Endodermal cell (in vitro differentiated cells): ENCODE data around the gene DBP. TPM values are rescaled to one million over a fixed set of nuclear protein-coding genes. Genes with fewer than 3 reads are reported as not detected.

ENCODE experiments used
- DNase-seq: peaks from one replicate; pipeline ENCODE4 v3.0.0-alpha.2; 2017
- H3K27ac ChIP-seq: 2 replicates; pipeline ENCODE4 v1.5.1; 2013; ENCODE audit warnings: mild to moderate bottlenecking, low read depth, low read length, moderate library complexity
- H3K27me3 ChIP-seq: 2 replicates; pipeline ENCODE4 v1.6.1; 2013; ENCODE audit warnings: mild to moderate bottlenecking, low read length, moderate library complexity; ENCODE audit not compliant: insufficient read depth, control insufficient read depth, poor library complexity, severe bottlenecking
- H3K36me3 ChIP-seq: 2 replicates; pipeline ENCODE4 v1.7.0; 2013; ENCODE audit warnings: mild to moderate bottlenecking, low read length, moderate library complexity; ENCODE audit not compliant: control insufficient read depth, insufficient read depth
- H3K4me1 ChIP-seq: one replicate; pipeline ENCODE4 v1.7.0; 2013; ENCODE audit warnings: low read length; ENCODE audit not compliant: control insufficient read depth, insufficient read depth
- H3K4me3 ChIP-seq: 2 replicates; pipeline ENCODE4 v1.5.1; 2013; ENCODE audit warnings: mild to moderate bottlenecking, low read length, moderate library complexity
- H3K9ac ChIP-seq: 2 replicates; pipeline ENCODE4 v1.6.1; 2013; ENCODE audit warnings: mild to moderate bottlenecking, low read length, moderate library complexity; ENCODE audit not compliant: poor library complexity, severe bottlenecking; ENCODE audit errors: extremely low read depth
- H3K9me3 ChIP-seq: 2 replicates; pipeline ENCODE4 v1.6.1; 2013; ENCODE audit warnings: mild to moderate bottlenecking, low read length, moderate library complexity; ENCODE audit not compliant: control insufficient read depth
- H3K27ac Mint-ChIP-seq: 2 replicates; pipeline ENCODE4 v1.8.0; 2020; ENCODE audit warnings: mixed read lengths
- H3K27me3 Mint-ChIP-seq: 2 replicates; pipeline ENCODE4 v1.8.0; 2021; ENCODE audit warnings: mild to moderate bottlenecking, mixed read lengths; ENCODE audit not compliant: insufficient read depth
- H3K36me3 Mint-ChIP-seq: 2 replicates; pipeline ENCODE4 v1.8.0; 2020; ENCODE audit warnings: low read depth, mixed read lengths
- H3K4me1 Mint-ChIP-seq: 2 replicates; pipeline ENCODE4 v1.8.0; 2020; ENCODE audit warnings: mixed read lengths
- H3K4me3 Mint-ChIP-seq: 2 replicates; pipeline ENCODE4 v1.8.0; 2020; ENCODE audit warnings: mild to moderate bottlenecking, moderate library complexity, mixed read lengths
- H3K9me3 Mint-ChIP-seq: 2 replicates; pipeline ENCODE4 v1.8.0; 2020; ENCODE audit warnings: mild to moderate bottlenecking, mixed read lengths
- WGBS, 2 experiments: methylation state at CpG; one replicate each; pipeline versions ENCODE4 v1.1.5 to v1.1.7; 2013; ENCODE audit warnings: missing lambda C conversion rate in 2 of 2, mixed read lengths in 1 of 2; ENCODE audit not compliant: insufficient coverage in 1 of 2, insufficient read length in 1 of 2; 5-methylcytosine and 5-hydroxymethylcytosine counted together
- total RNA-seq, 2 donors: library from RNA; stranded (reverse); fragmentation: NEBNext Ultra II Directional in 1 of 2; extraction: Animal tissue kit (Norgen Biotek cat#: 25700) in 1 of 2; gene quantifications; 2 replicates in 1 of 2; 3 replicates in 1 of 2; pipeline ENCODE4 v1.2.1, GENCODE V29; 2021
- TF ChIP-seq, protein P1 (sequence below): fragments of 200-600 bp; sonication (generic); conservative IDR thresholded peaks from 2 replicates; pipeline ENCODE4 v1.5.0; 2021; ENCODE audit warnings: antibody characterized with exemption, mild to moderate bottlenecking

The DBP gene
- total RNA-seq, 2 donors from 2014 or later = 5.3 to 13.1 TPM

- no peak overlapping the region for H3K9ac ChIP-seq
- no peaks in the 10 kb centered on the region for H3K36me3 ChIP-seq
- no peak overlapping the region for H3K4me3 ChIP-seq
- H3K4me3 Mint-ChIP-seq = no peak overlapping the region
- H3K27ac Mint-ChIP-seq = peak overlapping the region; percentile 30
- peaks cover 16% of the 10 kb centered on the region for H3K4me1 Mint-ChIP-seq
- H3K27me3 Mint-ChIP-seq = peaks cover 2% of the 10 kb centered on the region
- no peaks in the 10 kb centered on the region for H3K36me3 Mint-ChIP-seq
- WGBS, 2 experiments = 80% methylated on average over 5 to 11 of the region's 11 CpGs
- DNase-seq = no peak
- no peaks in the 10 kb centered on the region for H3K27me3 ChIP-seq
- TF ChIP-seq, protein P1, sequence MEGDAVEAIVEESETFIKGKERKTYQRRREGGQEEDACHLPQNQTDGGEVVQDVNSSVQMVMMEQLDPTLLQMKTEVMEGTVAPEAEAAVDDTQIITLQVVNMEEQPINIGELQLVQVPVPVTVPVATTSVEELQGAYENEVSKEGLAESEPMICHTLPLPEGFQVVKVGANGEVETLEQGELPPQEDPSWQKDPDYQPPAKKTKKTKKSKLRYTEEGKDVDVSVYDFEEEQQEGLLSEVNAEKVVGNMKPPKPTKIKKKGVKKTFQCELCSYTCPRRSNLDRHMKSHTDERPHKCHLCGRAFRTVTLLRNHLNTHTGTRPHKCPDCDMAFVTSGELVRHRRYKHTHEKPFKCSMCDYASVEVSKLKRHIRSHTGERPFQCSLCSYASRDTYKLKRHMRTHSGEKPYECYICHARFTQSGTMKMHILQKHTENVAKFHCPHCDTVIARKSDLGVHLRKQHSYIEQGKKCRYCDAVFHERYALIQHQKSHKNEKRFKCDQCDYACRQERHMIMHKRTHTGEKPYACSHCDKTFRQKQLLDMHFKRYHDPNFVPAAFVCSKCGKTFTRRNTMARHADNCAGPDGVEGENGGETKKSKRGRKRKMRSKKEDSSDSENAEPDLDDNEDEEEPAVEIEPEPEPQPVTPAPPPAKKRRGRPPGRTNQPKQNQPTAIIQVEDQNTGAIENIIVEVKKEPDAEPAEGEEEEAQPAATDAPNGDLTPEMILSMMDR = no peak
- no peaks in the 10 kb centered on the region for H3K4me1 ChIP-seq
- no peaks in the 10 kb centered on the region for H3K9me3 ChIP-seq
- peaks cover 6% of the 10 kb centered on the region for H3K9me3 Mint-ChIP-seq
- H3K27ac ChIP-seq = no peak overlapping the region
Observed at GRCh38 chr19:48654299-48655059, 17.3 kb upstream of the DBP start.

GRCh38 chr19:48651683-48652048 lies 14.5 kb upstream of the DBP start:
- Histone ChIP-seq H3K27me3 (no peaks in the 10 kb centered on the region), H3K9ac (no peak overlapping the region), H3K27ac (no peak overlapping the region), H3K4me3 (no peak overlapping the region), H3K36me3 (no peaks in the 10 kb centered on the region), H3K9me3 (no peaks in the 10 kb centered on the region), H3K4me1 (no peaks in the 10 kb centered on the region)
- H3K36me3 Mint-ChIP-seq = no peaks in the 10 kb centered on the region
- TF ChIP-seq, protein P1 = no peak
- H3K9me3 Mint-ChIP-seq = peaks cover 6% of the 10 kb centered on the region
- 80% methylated on average over 4 to 5 of the region's 5 CpGs for whole genome bisulfite sequencing, 2 experiments
- no peak for DNase-seq
- H3K27me3 Mint-ChIP-seq = no peaks in the 10 kb centered on the region
- no peak overlapping the region for H3K4me3 Mint-ChIP-seq
- H3K4me1 Mint-ChIP-seq = peaks cover 14% of the 10 kb centered on the region
- no peak overlapping the region for H3K27ac Mint-ChIP-seq

DNA sequence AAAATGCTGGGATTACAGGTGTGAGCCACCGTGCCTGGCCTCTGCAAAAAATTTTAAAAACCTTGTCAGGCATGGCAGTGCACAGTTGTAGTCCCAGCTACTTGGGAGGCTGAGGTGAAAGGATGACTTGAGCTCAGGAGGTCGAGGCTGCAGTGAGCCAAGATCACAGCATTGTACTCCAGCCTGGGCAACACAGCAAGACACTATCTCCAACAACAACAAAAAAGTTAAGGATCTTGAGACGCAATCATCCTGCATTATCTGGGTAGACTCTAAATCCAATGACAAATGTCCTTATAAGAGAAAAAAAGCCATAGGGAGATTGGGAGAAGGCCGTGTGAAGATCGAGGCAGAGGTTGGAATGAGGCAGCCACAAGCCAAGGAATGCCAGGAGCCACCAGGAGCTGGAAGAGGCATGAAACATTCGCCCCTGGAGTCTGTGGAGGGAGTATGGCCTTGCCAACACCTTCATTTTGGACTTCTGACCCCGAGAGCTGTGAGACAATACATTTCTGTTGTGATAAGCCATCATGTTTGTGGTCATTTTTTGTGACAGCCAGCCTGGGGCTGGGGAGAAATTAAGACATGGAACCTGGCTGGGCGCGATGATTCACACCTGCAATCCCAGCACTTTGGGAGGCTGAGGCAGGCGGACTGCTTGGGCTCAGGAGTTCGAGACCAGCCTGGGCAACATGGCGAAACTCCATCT lies 13.9 kb upstream of the DBP start:
- 93 to 96% methylated on average over 10 to 11 of the region's 12 CpGs for WGBS, 2 experiments
- H3K27ac Mint-ChIP-seq = no peak overlapping the region

More for the DNA sequence above, 13.9 kb upstream of the DBP start:
- H3K27me3 Mint-ChIP-seq = no peaks in the 10 kb centered on the region
- H3K4me3 ChIP-seq = no peak overlapping the region
- H3K9me3 Mint-ChIP-seq = peaks cover 6% of the 10 kb centered on the region
- H3K4me1 Mint-ChIP-seq = peaks cover 13% of the 10 kb centered on the region
- no peaks in the 10 kb centered on the region for H3K4me1 ChIP-seq
- TF ChIP-seq, protein P1 = no peak
- H3K27ac ChIP-seq = no peak overlapping the region
- H3K36me3 ChIP-seq = no peaks in the 10 kb centered on the region
- H3K36me3 Mint-ChIP-seq = no peaks in the 10 kb centered on the region
- DNase-seq = no peak
- H3K9me3 ChIP-seq = no peaks in the 10 kb centered on the region
- no peak overlapping the region for H3K9ac ChIP-seq
- no peak overlapping the region for H3K4me3 Mint-ChIP-seq
- no peaks in the 10 kb centered on the region for H3K27me3 ChIP-seq
